Testis (tissue), 3 donors: ENCODE measurements around the gene AK4. TPM values are rescaled to one million over a fixed set of nuclear protein-coding genes. Genes with fewer than 3 reads are reported as not detected.
"Not testable (repeated sequence)": the region's sequence is repeated elsewhere in the genome, so short reads cannot be mapped to it uniquely, and the experiment has no call there.

ENCODE experiments used
- DNase-seq: peaks from one replicate; pipeline ENCODE4 v3.0.0-alpha.2; 2019
- H3K27ac ChIP-seq, 2 donors: fragments of 200-600 bp; sonication (generic); one replicate each; pipeline ENCODE4 v1.5.1; 2019
- H3K27me3 ChIP-seq: fragments of 200-600 bp; sonication (generic); one replicate; pipeline ENCODE4 v1.5.1; 2019
- H3K36me3 ChIP-seq: fragments of 200-600 bp; sonication (generic); one replicate; pipeline ENCODE4 v1.5.1; 2017; ENCODE audit warnings: low read depth; ENCODE audit errors: missing control alignments
- H3K4me1 ChIP-seq: fragments of 200-600 bp; sonication (generic); one replicate; pipeline ENCODE4 v1.5.1; 2019
- H3K4me3 ChIP-seq, 2 donors: fragments of 200-600 bp; sonication (generic); one replicate each; pipeline ENCODE4 v1.5.1; 2017 to 2019
- H3K9me3 ChIP-seq: fragments of 200-600 bp; sonication (generic); one replicate; pipeline ENCODE4 v1.5.1; 2017
- POLR2A ChIP-seq: fragments of 450-650 bp; IDR thresholded peaks from one replicate; pipeline ENCODE4 v1.6.1; 2017; ENCODE audit warnings: antibody characterized with exemption, mild to moderate bottlenecking, moderate library complexity
- WGBS, 2 donors: methylation state at CpG; one replicate each; pipeline ENCODE4 v1.1.5; 2018; 5-methylcytosine and 5-hydroxymethylcytosine counted together
- intact Hi-C: fragments of 100-400 bp; cut with DNase I; formaldehyde crosslinking; loops from one replicate; pipeline ENCODE4 v1.15.1; 2023; ENCODE audit warnings: low total_unique reads
- polyA plus RNA-seq: library from polyadenylated mRNA; stranded (reverse); fragments of 350-450 nt; fragmentation: Illumina TruSeq; extraction: RNeasy Lipid Tissue Mini Kit (QIAGEN cat#74804); gene quantifications from one replicate; pipeline ENCODE4 v1.2.3, GENCODE V29; 2014; ENCODE audit warnings: low read depth, low replicate concordance; ENCODE audit not compliant: insufficient read depth
- total RNA-seq, 2 donors: library from RNA; depleted of rRNA; stranded (reverse); fragments of >200 nt; gene quantifications; one replicate each; pipeline ENCODE4 v1.2.3, GENCODE V29; 2016
- TF ChIP-seq, protein P1 (sequence below), 3 experiments: fragments of 450-650 bp in 2 of 3; fragments of 200-600 bp in 1 of 3; sonication (generic) in 1 of 3; IDR thresholded peaks; one replicate each; pipeline ENCODE4 v1.5.1; 2016 to 2019; ENCODE audit warnings: antibody characterized with exemption in 3 of 3, mild to moderate bottlenecking in 2 of 3, moderate library complexity in 1 of 3

Gene AK4
- total and polyA plus RNA-seq, 3 donors from 2014 or later: 29.0 to 42.0 (median 40.1) TPM

DNA sequence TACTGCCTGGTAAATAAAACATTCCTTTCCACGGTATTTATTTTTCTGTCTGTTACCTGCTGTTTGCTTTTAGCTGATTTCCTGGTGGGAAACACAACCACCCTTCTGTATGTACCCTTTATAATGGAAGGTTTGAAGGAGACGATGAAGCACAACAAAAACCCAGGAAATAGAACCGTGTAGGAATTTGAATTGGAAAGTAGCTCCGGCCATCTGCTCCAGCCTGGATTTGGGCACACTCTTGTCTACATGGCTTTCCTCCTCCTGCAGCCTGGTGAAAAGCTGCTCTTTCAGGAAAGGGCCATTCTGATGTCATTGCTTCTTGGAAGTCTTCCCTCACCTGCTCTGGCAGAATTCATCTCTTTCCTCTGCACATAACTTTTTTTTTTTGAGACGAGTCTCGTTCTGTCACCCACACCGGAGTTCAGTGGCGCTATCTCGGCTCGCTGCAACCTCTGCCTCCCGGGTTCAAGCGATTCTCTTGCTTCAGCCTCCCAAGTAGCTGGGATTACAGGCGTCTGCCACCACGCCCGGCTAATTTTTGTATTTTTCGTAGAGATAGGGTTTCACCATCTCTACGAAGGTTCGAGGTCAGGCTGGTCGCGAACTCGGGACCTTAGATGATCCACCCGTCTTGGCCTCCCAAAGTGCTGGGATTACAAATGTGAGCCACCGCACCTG lies 2.7 kb downstream of the AK4 start:
- Histone ChIP-seq H3K9me3 (no peaks in the 10 kb centered on the region), H3K27me3 (no peaks in the 10 kb centered on the region), H3K4me1 (peaks cover 13% of the 10 kb centered on the region), H3K27ac (no peak overlapping the region), H3K4me3 (no peak overlapping the region), H3K36me3 (no peaks in the 10 kb centered on the region)
- DNase-seq: no peak
- no peak for TF ChIP-seq POLR2A
- TF ChIP-seq, protein P1, sequence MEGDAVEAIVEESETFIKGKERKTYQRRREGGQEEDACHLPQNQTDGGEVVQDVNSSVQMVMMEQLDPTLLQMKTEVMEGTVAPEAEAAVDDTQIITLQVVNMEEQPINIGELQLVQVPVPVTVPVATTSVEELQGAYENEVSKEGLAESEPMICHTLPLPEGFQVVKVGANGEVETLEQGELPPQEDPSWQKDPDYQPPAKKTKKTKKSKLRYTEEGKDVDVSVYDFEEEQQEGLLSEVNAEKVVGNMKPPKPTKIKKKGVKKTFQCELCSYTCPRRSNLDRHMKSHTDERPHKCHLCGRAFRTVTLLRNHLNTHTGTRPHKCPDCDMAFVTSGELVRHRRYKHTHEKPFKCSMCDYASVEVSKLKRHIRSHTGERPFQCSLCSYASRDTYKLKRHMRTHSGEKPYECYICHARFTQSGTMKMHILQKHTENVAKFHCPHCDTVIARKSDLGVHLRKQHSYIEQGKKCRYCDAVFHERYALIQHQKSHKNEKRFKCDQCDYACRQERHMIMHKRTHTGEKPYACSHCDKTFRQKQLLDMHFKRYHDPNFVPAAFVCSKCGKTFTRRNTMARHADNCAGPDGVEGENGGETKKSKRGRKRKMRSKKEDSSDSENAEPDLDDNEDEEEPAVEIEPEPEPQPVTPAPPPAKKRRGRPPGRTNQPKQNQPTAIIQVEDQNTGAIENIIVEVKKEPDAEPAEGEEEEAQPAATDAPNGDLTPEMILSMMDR (IDR thresholded peaks at IDR 0.05): no peak
- intact Hi-C loops: no loop called here
- 75 to 76% methylated on average over 23 of the region's 23 CpGs for WGBS, 2 donors

DNA sequence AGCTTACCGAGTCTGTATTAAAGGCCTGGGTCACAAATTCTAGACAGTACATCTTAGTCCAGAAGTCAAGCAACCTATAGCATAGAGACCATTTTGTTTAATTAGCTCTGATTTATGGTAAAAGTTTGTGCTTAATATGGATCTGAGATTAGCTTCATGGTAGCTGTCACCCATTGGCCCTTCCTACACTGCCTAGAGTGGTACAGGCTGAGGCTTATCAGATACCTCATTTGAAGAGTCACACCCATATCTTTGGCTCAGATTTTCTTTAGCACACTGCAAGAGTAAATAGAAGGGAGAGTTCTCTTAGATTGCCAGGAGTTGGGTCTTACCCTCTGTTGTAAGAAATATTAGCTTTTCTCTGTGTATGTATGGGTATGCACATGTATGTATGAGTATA lies 3.6 kb downstream of the AK4 start:
- H3K27ac ChIP-seq: no peak overlapping the region
- intact Hi-C loops: no loop called here
- H3K27me3 ChIP-seq: no peaks in the 10 kb centered on the region
- H3K9me3 ChIP-seq: no peaks in the 10 kb centered on the region
- no peaks in the 10 kb centered on the region for H3K36me3 ChIP-seq
- no peak for DNase-seq
- H3K4me1 ChIP-seq: peaks cover 13% of the 10 kb centered on the region
- TF ChIP-seq, protein P1 (IDR thresholded peaks at IDR 0.05): no peak
- TF ChIP-seq POLR2A: no peak
- H3K4me3 ChIP-seq: no peak overlapping the region
- WGBS, 2 donors: 82 to 85% methylated on average over 1 of the region's 1 CpG

DNA sequence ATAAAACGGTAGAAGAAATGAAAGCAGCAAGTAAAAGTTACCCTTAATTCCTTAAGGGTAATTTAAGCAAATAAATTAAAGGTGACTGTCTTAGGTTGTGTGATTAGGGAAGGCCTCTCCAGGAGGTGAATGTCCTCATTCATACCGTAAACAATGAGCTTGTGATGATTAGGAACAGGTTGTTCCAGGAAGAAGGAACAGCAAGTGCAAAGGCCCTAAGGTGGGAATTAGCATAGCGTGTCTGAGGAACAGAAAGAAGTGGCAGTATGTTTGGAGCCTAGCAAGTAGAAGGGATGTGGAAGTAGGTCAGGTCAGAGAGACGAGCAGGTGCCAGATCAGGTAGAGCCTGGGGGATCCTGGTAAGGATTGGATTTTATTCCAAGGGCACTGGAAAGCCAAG lies 5.6 kb downstream of the AK4 start:
- 67 to 84% methylated on average over 4 of the region's 4 CpGs for WGBS, 2 donors
- no peaks in the 10 kb centered on the region for H3K27me3 ChIP-seq
- no peaks in the 10 kb centered on the region for H3K36me3 ChIP-seq
- intact Hi-C loops: no loop called here
- TF ChIP-seq, protein P1 (IDR thresholded peaks at IDR 0.05): no peak
- peak overlapping the region; percentile 9 to 66 for H3K27ac ChIP-seq
- no peak for DNase-seq
- H3K9me3 ChIP-seq: no peaks in the 10 kb centered on the region
- peaks cover 13% of the 10 kb centered on the region for H3K4me1 ChIP-seq
- H3K4me3 ChIP-seq: no peak overlapping the region

DNA sequence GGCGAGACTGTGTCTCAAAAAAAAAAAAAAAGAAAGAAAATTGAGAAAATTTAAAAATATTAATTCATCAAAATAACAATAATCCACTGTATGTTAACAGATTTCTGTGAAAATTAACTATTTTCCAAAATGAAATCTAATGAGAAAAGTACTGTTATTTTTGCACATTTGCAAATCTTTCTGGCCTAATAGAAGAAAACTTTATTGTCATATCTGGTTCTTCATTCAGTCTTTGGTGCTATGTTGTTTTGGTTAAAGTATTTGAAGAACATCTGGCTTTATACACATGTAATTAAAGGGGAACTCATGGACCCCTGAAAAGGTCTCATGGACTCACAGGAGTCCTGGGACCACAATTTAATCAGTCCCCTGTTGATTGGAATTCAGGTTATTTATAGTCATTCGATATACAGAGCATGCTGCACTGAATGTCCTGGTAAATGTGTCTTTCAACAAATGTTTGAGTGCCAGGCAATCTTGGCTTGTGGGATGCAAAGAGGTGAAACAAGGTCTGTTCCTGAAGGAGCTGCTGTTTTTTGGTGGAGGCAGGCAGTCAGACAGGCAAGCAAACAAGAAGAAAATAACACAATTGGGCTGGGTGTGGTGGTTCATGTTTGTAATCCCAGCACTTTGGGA lies 9.0 kb downstream of the AK4 start:
- TF ChIP-seq POLR2A: no peak
- TF ChIP-seq, protein P1 (IDR thresholded peaks at IDR 0.05): no peak
- Histone ChIP-seq H3K9me3 (no peaks in the 10 kb centered on the region), H3K4me1 (peaks cover 13% of the 10 kb centered on the region), H3K27ac (no peak overlapping the region), H3K27me3 (no peaks in the 10 kb centered on the region), H3K4me3 (no peak overlapping the region), H3K36me3 (no peaks in the 10 kb centered on the region)
- DNase-seq: no peak
- intact Hi-C loops: no loop called here
- WGBS, 2 donors: 84 to 85% methylated on average over 2 of the region's 2 CpGs

DNA sequence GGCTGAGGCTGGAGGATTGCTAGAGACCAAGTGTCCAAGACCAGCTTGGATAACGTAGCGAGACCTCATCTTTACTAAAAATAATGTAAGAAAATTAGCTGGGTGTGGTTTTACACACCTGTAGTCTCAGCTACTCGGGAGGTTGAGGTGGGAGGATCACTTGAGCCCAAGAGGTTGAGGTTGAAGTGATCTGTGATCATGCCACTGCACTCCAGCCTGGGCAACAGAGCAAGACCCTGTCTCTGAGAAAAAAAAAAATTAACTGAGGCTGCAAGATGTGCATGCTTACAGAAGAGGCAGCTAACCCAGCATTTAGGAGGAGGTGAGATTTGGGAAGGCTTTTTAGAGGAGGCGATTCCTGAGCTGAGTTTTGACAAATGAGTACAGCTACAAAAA lies 9.5 kb downstream of the AK4 start:
- whole genome bisulfite sequencing, 2 donors: 87 to 93% methylated on average over 4 of the region's 4 CpGs
- no peak for TF ChIP-seq POLR2A
- TF ChIP-seq, protein P1 (IDR thresholded peaks at IDR 0.05): no peak
- Histone ChIP-seq H3K9me3 (no peaks in the 10 kb centered on the region), H3K27ac (no peak overlapping the region), H3K4me3 (no peak overlapping the region), H3K4me1 (peaks cover 13% of the 10 kb centered on the region), H3K36me3 (no peaks in the 10 kb centered on the region), H3K27me3 (no peaks in the 10 kb centered on the region)
- DNase-seq: no peak
- intact Hi-C loops: no loop called here

DNA sequence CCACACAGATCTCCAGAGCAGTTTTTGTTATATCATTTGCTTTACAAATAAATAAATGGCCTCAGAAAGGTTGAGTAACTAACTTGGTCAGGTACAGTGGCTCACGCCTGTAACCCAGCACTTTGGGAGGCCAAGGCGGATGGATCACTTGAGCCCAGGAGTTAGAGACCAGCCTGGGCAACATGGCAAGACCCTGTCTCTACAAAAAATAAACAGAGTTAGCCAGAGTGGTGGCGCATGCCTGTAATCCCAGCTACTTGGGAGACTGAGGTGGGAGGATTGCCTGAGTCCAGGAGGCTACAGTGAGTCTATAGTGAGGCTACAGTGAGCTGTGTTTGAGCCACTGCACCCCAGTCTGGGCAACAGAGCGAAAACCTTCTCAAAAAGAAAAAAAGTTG lies 11.3 kb downstream of the AK4 start:
- WGBS, 2 donors: 98 to 100% methylated on average over 4 of the region's 4 CpGs
- H3K4me1 ChIP-seq, H3K4me3 ChIP-seq, H3K36me3 ChIP-seq, H3K27ac ChIP-seq, H3K27me3 ChIP-seq, DNase-seq, H3K9me3 ChIP-seq, intact Hi-C loops: not testable (repeated sequence)
